IMR-90 (cell line): ENCODE measurements around the gene CHST2. TPM values are rescaled to one million over a fixed set of nuclear protein-coding genes. Genes with fewer than 3 reads are reported as not detected.

Source experiments
- ATAC-seq: fragments of 200-7000 bp; cut with Tn5 transposase; 2 replicates; pipeline ENCODE4 v1.9.1; 2020; ENCODE audit warnings: low read depth, mild to moderate bottlenecking, moderate library complexity
- BruUV-seq: library from RNA; stranded (reverse); fragments of 400-500 nt; replicated peaks from 2 replicates; lab custom pipeline; 2021; lab: Mats Ljungman, UMichigan
- CTCF ChIA-PET: fragments of 300-600 bp; formaldehyde crosslinking; extraction: SDS; loops from one replicate; lab custom pipeline; 2021; ENCODE audit warnings: antibody characterized with exemption; lab: Yijun Ruan, JAX
- POLR2A ChIA-PET: fragments of 300-600 bp; sonication (Branson Sonifier 250); formaldehyde crosslinking; loops from one replicate; lab custom pipeline; 2022; ENCODE audit warnings: antibody characterized with exemption; ENCODE audit not compliant: unreplicated experiment; lab: Charles Lee
- DNase-seq: peaks from one replicate; pipeline ENCODE4 v3.0.0; 2013
- H2AFZ ChIP-seq: replicated peaks from 2 replicates; pipeline ENCODE3; 2013; ENCODE audit warnings: low read length, mild to moderate bottlenecking; ENCODE audit not compliant: poor library complexity
- H2AK5ac ChIP-seq: 2 replicates; pipeline ENCODE4 v1.6.1; 2013; ENCODE audit warnings: low read depth, low read length, inconsistent platforms
- H2AK9ac ChIP-seq: replicated peaks from 2 replicates; pipeline ENCODE3; 2013; ENCODE audit warnings: mild to moderate bottlenecking, low read depth, low read length, moderate library complexity; ENCODE audit not compliant: poor library complexity
- H2BK120ac ChIP-seq: 2 replicates; pipeline ENCODE4 v1.6.1; 2013; ENCODE audit warnings: low read depth, low read length, inconsistent platforms
- H2BK15ac ChIP-seq: 3 replicates; pipeline ENCODE4 v1.6.1; 2013; ENCODE audit warnings: low read depth, low read length, inconsistent platforms
- H2BK20ac ChIP-seq: 2 replicates; pipeline ENCODE4 v1.6.1; 2013; ENCODE audit warnings: low read depth, mild to moderate bottlenecking, inconsistent platforms, low read length, moderate library complexity
- H2BK5ac ChIP-seq: 2 replicates; pipeline ENCODE4 v1.6.1; 2013; ENCODE audit warnings: mild to moderate bottlenecking, low read depth, low read length, inconsistent platforms; ENCODE audit not compliant: poor library complexity, severe bottlenecking
- H3K14ac ChIP-seq: replicated peaks from 2 replicates; pipeline ENCODE4 v1.6.1; 2013; ENCODE audit warnings: low read depth, low read length, inconsistent platforms
- H3K18ac ChIP-seq: 2 replicates; pipeline ENCODE4 v1.6.1; 2013; ENCODE audit warnings: low read depth, low read length, control low read depth
- H3K23ac ChIP-seq: 2 replicates; pipeline ENCODE4 v1.6.1; 2013; ENCODE audit warnings: low read depth, low read length, inconsistent platforms
- H3K27ac ChIP-seq: 2 replicates; pipeline ENCODE4 v1.5.1; 2013; ENCODE audit warnings: mild to moderate bottlenecking, control low read depth, low read length; ENCODE audit not compliant: insufficient read depth
- H3K27me3 ChIP-seq: 2 replicates; pipeline ENCODE4 v1.6.1; 2013; ENCODE audit warnings: low read length; ENCODE audit not compliant: control insufficient read depth, insufficient read depth
- H3K36me3 ChIP-seq: 2 replicates; pipeline ENCODE4 v1.6.1; 2013; ENCODE audit warnings: low read length, mixed read lengths; ENCODE audit not compliant: control insufficient read depth, insufficient read depth
- H3K4ac ChIP-seq: 2 replicates; pipeline ENCODE4 v1.6.1; 2013; ENCODE audit warnings: low read depth, low read length, inconsistent platforms
- H3K4me1 ChIP-seq: 2 replicates; pipeline ENCODE4 v1.6.1; 2013; ENCODE audit warnings: low read length, mixed read lengths; ENCODE audit not compliant: control insufficient read depth, insufficient read depth
- H3K4me2 ChIP-seq: 2 replicates; pipeline ENCODE4 v1.6.1; 2013; ENCODE audit warnings: low read depth, mild to moderate bottlenecking, control low read depth, low read length, moderate library complexity
- H3K4me3 ChIP-seq: 2 replicates; pipeline ENCODE4 v1.5.1; 2013; ENCODE audit warnings: low read depth, mild to moderate bottlenecking, control low read depth, low read length, moderate library complexity; ENCODE audit not compliant: insufficient read depth
- H3K56ac ChIP-seq: 2 replicates; pipeline ENCODE4 v1.6.1; 2013; ENCODE audit warnings: low read length, inconsistent platforms; ENCODE audit not compliant: insufficient read depth; ENCODE audit errors: extremely low read depth
- H3K79me1 ChIP-seq, 2 experiments: 2 replicates each; pipeline ENCODE4 v1.6.1; 2013; ENCODE audit warnings: low read length in 2 of 2, inconsistent platforms in 1 of 2, low read depth in 1 of 2
- H3K9ac ChIP-seq: 2 replicates; pipeline ENCODE4 v1.6.1; 2013; ENCODE audit warnings: low read depth, low read length, control low read depth
- H3K9me1 ChIP-seq: 2 replicates; pipeline ENCODE4 v1.6.1; 2013; ENCODE audit warnings: low read length, inconsistent platforms; ENCODE audit not compliant: insufficient read depth
- H3K9me3 ChIP-seq: 2 replicates; pipeline ENCODE4 v1.6.1; 2013; ENCODE audit warnings: low read length; ENCODE audit not compliant: control insufficient read depth, insufficient read depth
- H4K20me1 ChIP-seq: 2 replicates; pipeline ENCODE4 v1.6.1; 2013; ENCODE audit warnings: low read length, inconsistent platforms; ENCODE audit not compliant: insufficient read depth
- H4K5ac ChIP-seq: 2 replicates; pipeline ENCODE4 v1.6.1; 2013; ENCODE audit warnings: mild to moderate bottlenecking, low read depth, low read length, control low read depth
- H4K8ac ChIP-seq, 2 experiments: 2 replicates each; pipeline ENCODE4 v1.6.1; 2013; ENCODE audit warnings: low read depth in 2 of 2, low read length in 2 of 2, control low read depth in 1 of 2, inconsistent platforms in 1 of 2
- H4K91ac ChIP-seq: 2 replicates; pipeline ENCODE4 v1.6.1; 2013; ENCODE audit warnings: low read depth, low read length, inconsistent platforms; ENCODE audit not compliant: insufficient read depth
- CHD1 ChIP-seq: IDR thresholded peaks from 2 replicates; pipeline ENCODE4 v1.6.1; 2012; ENCODE audit warnings: low read depth, low read length, improper control_type of control experiment
- ELK1 ChIP-seq: fragments of 150-350 bp; IDR thresholded peaks from 2 replicates; pipeline ENCODE4 v1.6.1; 2016; ENCODE audit warnings: low read depth, mild to moderate bottlenecking, low read length, moderate library complexity, borderline replicate concordance
- FOS ChIP-seq: fragments of 150-350 bp; IDR thresholded peaks from 2 replicates; pipeline ENCODE4 v1.6.1; 2016; ENCODE audit warnings: low read depth, low read length
- MAFK ChIP-seq: IDR thresholded peaks from 2 replicates; pipeline ENCODE4 v1.6.1; 2012; ENCODE audit warnings: low read depth, low read length, improper control_type of control experiment
- MXI1 ChIP-seq: IDR thresholded peaks from 2 replicates; pipeline ENCODE4 v1.6.1; 2012; ENCODE audit warnings: low read depth, mild to moderate bottlenecking, low read length, moderate library complexity, borderline replicate concordance
- POLR2A ChIP-seq: IDR thresholded peaks from 2 replicates; pipeline ENCODE4 v1.6.1; 2012; ENCODE audit warnings: mild to moderate bottlenecking, low read depth, low read length
- RAD21 ChIP-seq: IDR thresholded peaks from 2 replicates; pipeline ENCODE4 v1.6.1; 2012; ENCODE audit warnings: low read length, improper control_type of control experiment
- RCOR1 ChIP-seq: IDR thresholded peaks from 2 replicates; pipeline ENCODE4 v1.6.1; 2012; ENCODE audit warnings: mild to moderate bottlenecking, low read length, improper control_type of control experiment; ENCODE audit not compliant: insufficient replicate concordance
- SMC3 ChIP-seq: fragments of 150-350 bp; IDR thresholded peaks from 2 replicates; pipeline ENCODE4 v1.6.1; 2016; ENCODE audit warnings: low read depth, mild to moderate bottlenecking, antibody characterized with exemption, low read length, moderate library complexity
- USF2 ChIP-seq: fragments of 150-350 bp; IDR thresholded peaks from 2 replicates; pipeline ENCODE4 v1.6.1; 2017; ENCODE audit warnings: mild to moderate bottlenecking, antibody characterized with exemption, low read length, low read depth
- WGBS, 2 experiments: methylation state at CpG; one replicate each; pipeline versions ENCODE4 v1.1.5 to v1.1.7; 2013; ENCODE audit warnings: missing lambda C conversion rate in 2 of 2; ENCODE audit not compliant: insufficient read length in 1 of 2; ENCODE audit errors: extremely low coverage in 2 of 2; 5-methylcytosine and 5-hydroxymethylcytosine counted together
- dilution Hi-C: fragments of 300-500 bp; cut with HindIII; formaldehyde crosslinking; loops from one replicate; pipeline ENCODE4 v1.14.3; 2018; ENCODE audit warnings: low sequenced_read_pairs; ENCODE audit not compliant: unreplicated experiment
- in situ Hi-C: fragments of 300-500 bp; cut with MboI; formaldehyde crosslinking; loops from 3 replicates; pipeline ENCODE4 v1.14.3; 2019; ENCODE audit warnings: low sequenced_read_pairs, inconsistent platforms, mixed read lengths
- intact Hi-C: fragments of 100-400 bp; cut with micrococcal nuclease; formaldehyde crosslinking; loops from 2 replicates; pipeline ENCODE4 v1.10.0; 2022
- polyA plus RNA-seq, 3 experiments: library from polyadenylated mRNA; depleted of rRNA; stranded (reverse); fragments of >200 nt; gene quantifications; 2 replicates each; pipeline ENCODE4 v1.2.3, GENCODE V29; 2012; ENCODE audit warnings: low replicate concordance in 1 of 3
- total RNA-seq: library from RNA; depleted of rRNA; stranded (reverse); fragments of >200 nt; gene quantifications from 2 replicates; pipeline ENCODE4 v1.2.3, GENCODE V29; 2012

CHST2 gene
- total and polyA plus RNA-seq, 2 of the 4 experiments (the other 2 are of a cell fraction), result 0.90 to 1.4 TPM

GRCh38 chr3:143138953-143139352 is 19.4 kb downstream of the CHST2 start:
- no peak overlapping the region for H2BK120ac ChIP-seq
- no peak overlapping the region for H2BK5ac ChIP-seq
- no peak overlapping the region for H3K14ac ChIP-seq
- TF ChIP-seq USF2, result no peak
- no peak for TF ChIP-seq MXI1
- no peak for TF ChIP-seq ELK1
- TF ChIP-seq POLR2A, result no peak
- TF ChIP-seq CHD1, result no peak
- TF ChIP-seq RCOR1, result no peak
- TF ChIP-seq MAFK, result no peak
- no peak for TF ChIP-seq FOS
- no peak for TF ChIP-seq SMC3
- no peak for TF ChIP-seq RAD21
- H3K4me1 ChIP-seq, result peaks cover 1% of the 10 kb centered on the region; the same call in 1 of the 2 replicates
- no TSS peak for BruUV-seq
- in situ Hi-C loops, result no loop called here
- no peak overlapping the region for H3K9ac ChIP-seq
- no peak overlapping the region for H3K23ac ChIP-seq
- intact Hi-C loops, result no loop called here
- ChIA-PET POLR2A (no interaction called here), CTCF (no interaction called here)
- H2BK15ac ChIP-seq, result no peak overlapping the region
- no peak overlapping the region for H2AK9ac ChIP-seq
- no peaks in the 10 kb centered on the region for H3K9me3 ChIP-seq
- no peak overlapping the region for H3K4ac ChIP-seq
- H4K8ac ChIP-seq, result no peak overlapping the region; a peak in 1 of 4 replicates
- H3K56ac ChIP-seq, result no peak overlapping the region
- H2BK20ac ChIP-seq, result no peak overlapping the region
- H2AK5ac ChIP-seq, result peak overlapping the region; percentile 7; the same call in 1 of the 2 replicates
- ATAC-seq, result no peak
- DNase-seq, result no peak
- no peak overlapping the region for H2AFZ ChIP-seq
- H3K36me3 ChIP-seq, result no peaks in the 10 kb centered on the region
- H3K4me2 ChIP-seq, result no peak overlapping the region
- no peak overlapping the region for H3K27ac ChIP-seq
- no peak overlapping the region for H4K5ac ChIP-seq
- no peak overlapping the region for H3K18ac ChIP-seq
- no peaks in the 10 kb centered on the region for H4K20me1 ChIP-seq
- no peak overlapping the region for H4K91ac ChIP-seq
- H3K79me1 ChIP-seq, result no peaks in the 10 kb centered on the region
- H3K9me1 ChIP-seq, result peaks cover 4% of the 10 kb centered on the region; the same call in 1 of the 2 replicates
- WGBS, 2 experiments, result no CpG with 5 or more reads among the region's 3 CpGs
- dilution Hi-C loops, result no loop called here
- H3K27me3 ChIP-seq, result no peaks in the 10 kb centered on the region
- no peak overlapping the region for H3K4me3 ChIP-seq
